Measurements from ENCODE around the gene TMOD2.

GRCh38 chr15:51793521-51794305 is 42.3 kb downstream of the TMOD2 start:
- TF ChIP-seq CTCF (IDR thresholded peaks at IDR 0.05) (no peak), POLR2A (IDR thresholded peaks at IDR 0.05) (no peak)
